Measurements from ENCODE around the gene MRPS22.
A peak's percentile ranks its signal among the peaks of the same experiment; 100 is the strongest.
"Not testable (repeated sequence)": the region's sequence is repeated elsewhere in the genome, so short reads cannot be mapped to it uniquely, and the experiment has no call there.

The MRPS22 gene

DNA sequence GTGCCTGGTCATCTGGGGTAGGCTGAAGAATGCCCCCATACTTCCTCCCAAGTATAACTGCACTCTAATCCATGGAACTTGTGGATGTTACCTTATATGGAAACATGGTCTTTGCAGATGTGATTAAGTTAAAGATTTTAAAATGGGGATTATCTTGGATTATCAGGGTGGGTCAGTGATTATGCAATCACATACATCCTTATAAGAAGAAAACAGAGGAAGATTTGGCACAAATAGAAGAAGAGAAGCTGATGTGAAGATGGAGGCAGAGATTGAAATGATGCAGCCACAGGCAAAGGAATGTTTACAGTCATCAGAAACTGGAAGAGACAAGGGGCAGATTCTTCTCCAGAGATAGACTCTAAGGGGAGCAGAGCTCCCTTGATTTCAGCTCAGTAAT is 1.8 kb upstream of the MRPS22 start:
- DNase-seq: no peak

DNA sequence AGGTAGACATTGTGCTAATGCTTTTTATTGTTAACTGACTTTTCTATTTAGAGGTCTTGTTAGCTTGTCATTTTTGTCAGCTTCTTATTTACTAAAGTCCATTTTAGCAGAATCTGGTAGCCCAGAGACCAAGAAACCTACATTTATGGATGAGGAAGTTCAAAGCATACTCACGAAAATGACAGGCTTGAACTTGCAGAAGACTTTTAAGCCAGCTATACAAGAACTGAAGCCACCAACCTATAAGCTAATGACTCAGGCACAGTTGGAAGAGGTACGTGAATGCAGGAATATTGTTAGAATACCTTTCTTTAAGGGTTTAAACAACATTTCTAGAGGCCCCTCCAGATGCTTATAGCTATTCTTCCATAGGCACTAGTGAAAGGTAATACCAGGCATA is 3.0 kb downstream of the MRPS22 start:
- DNase-seq: no peak

DNA sequence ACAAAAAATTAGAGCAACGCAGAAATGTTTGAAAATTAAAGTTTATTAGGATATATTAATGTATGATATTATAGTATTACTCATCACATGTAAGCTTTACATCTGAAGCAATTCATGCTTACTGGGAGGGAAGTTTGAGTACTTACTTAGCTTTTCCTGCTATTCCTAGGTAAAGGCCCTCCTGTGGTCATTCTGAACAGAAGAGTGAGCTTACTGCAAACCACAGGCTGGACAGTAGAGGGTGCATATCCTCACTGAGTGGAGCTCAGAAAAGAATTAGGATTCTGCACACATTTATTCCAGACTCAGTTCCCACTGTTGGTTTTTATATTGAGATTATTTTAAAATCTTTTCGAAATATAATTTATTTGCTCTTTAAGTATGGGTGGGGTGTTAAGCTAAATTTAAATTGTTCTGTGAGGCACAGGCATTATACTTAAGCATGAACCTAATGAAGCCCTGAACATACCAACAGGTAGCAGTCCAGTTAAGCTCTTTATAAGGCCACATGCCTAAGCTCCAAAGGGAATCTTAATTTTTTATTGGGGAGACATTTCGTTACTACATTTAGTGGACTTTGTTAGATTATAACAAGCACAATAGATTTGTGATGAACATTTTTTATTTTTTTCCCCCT is 10.2 kb downstream of the MRPS22 start:
- peak; percentile 44 to 63 for DNase-seq

DNA sequence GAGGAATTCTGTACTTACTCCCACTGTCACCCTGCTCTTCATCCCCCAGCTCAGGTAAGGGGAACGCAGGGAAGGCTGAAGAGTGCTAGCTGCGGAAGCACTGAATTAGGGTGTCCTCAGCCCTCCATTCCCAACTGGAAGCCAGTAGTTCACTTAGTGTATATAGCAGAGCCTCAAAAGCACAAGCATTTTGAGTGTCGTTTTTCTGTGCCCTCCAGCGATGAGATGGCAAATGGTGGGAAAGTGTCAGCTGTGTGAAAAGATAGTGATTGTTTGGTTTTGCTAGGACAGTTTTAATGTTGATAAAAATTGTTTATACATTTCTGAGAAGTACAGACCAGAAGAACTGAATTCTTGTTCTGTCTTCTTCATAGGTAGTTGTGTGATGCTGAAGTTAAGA is 10.8 kb downstream of the MRPS22 start:
- no peak for DNase-seq

DNA sequence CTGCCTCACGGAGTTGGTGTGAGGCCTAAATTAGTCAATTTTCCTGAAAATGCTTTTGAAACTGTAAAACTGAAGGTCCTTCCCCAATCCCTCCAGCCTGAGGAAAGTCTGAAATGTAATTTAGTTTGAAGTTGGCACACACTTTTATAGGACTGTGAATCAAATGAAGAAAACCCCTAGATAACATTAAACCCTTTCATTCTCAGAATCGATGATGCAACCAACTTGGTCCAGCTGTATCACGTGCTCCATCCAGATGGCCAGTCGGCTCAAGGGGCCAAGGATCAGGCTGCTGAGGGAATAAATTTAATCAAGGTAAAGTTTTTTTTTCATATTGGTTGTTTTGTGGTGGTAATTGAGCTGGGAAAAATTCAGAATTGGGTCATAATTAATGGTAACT is 11.7 kb downstream of the MRPS22 start:
- no peak for DNase-seq

DNA sequence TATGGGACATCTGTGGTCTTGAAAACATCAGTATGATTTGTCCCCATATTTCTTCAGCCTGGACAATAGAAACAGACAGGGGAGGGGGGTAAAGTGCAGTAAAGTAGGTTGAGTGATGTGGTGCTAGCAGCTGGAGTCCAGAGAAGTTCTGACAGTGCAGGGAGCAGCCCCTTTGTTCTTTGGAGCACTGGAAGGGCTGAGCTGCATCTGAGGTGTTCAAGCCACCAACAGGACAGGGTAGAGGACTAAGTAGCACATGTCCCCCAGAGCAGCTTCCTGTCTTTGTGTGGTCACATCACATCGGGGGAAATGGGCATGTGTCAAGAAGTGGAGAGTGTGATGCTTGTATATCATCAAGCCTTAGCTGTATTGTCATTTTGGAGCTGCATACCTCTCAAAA is 12.1 kb downstream of the MRPS22 start:
- DNase-seq: no peak

DNA sequence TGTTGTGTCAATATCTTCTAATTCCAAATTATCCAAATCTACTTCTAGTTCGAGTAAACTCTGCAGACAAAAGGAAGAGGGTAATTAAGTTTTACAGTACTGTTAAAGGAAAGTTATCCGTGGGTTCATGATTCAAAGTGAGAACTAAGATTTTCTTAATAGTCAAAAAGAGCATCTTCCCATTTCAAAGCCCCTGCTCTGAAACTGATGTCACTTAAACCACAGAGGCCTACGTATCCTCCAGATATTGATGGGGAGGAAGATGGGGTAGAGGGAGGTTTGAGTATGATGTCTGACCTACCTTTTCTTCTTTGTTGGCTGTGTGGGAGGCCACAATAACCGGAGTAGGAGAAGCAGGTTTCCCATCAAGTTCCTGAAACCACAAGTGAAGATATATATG is 14.1 kb downstream of the MRPS22 start:
- no peak for DNase-seq

DNA sequence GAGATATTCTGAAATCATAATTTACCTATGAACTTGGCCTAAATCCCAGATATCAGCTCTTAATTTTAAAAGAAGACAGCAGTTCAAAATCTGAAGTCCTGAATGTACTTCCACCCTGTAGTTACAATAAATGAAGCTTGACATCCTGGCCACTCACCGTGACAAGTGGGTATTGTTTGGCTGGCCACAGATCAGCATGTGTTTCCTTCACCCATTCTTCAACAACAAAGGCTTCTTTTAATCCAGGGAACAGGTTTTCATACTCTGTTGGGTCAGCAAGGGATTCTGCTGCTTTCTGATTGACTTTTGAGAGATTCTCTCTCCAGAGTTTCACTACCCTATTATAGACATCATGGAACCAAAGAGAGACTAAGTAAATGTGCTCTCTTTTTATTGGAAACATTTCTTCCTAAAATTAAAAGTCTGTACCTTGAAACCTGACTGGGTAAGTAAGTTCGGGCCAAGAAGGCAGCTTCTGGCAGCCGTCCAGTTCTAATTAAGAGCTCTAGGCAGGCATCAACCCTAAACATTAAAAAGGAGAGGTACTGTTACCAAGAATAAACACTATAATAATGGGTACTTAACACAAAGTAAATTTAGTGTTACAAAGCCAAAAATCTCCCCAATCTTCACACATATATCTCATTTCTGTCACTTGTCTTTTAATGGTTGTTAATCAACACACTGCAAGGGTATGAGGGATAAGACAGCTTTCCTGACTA is 15.2 kb downstream of the MRPS22 start:
- DNase-seq: no peak

DNA sequence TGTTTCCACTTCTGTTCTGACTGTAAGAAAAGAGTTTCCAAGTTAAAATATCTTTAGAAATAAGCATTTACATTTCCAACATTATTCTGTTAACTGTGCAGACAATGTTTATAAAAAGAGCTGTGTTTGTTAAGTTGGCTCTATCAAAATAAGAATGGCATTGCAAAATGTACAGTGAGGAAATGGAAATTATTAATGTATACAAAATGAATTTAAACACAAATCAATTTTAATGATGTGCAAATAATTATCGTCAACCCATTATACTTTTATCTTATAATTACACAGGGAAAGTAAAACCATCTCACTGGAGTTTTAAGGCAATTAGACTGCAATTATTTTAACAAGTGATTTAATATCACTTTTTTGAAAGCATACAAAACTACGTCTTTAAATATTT is 17.5 kb downstream of the MRPS22 start:
- no peak for DNase-seq

DNA sequence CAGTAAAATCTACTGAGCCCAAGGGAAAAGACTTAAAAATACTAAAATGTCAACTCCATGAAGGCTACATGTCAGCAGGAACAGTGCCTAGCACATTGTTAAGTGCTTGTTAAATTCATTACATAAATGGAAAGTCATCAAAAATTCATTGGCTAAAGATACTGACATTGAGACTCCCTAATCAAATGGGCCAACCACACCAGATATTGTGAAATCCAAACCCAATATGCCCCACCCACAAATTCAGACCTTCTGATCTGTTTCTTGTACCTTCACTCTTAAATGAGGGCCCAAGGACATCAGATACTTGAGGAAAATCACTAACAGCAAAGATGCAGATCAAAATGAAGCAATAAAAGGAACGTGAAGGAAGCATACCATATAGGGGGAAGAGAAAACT is 20.7 kb downstream of the MRPS22 start:
- no peak for DNase-seq

DNA sequence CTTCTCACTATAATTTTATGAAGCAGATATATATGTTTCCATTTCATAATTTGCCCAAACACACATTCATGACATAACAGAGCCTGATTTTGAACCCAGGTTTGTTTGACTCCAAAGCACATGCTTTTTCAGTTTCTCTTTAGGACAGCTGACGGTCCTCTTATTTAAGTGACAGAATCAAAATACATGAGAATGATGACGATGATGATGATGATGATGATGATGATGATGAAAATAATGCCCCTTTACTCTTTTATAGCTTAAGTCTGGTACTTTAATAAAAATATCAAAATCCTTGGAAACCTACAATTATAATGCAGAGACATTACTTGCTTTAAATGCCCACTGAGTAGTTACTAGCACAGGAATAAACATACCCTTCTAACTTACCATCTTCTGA is 30.3 kb downstream of the MRPS22 start:
- DNase-seq: no peak

DNA sequence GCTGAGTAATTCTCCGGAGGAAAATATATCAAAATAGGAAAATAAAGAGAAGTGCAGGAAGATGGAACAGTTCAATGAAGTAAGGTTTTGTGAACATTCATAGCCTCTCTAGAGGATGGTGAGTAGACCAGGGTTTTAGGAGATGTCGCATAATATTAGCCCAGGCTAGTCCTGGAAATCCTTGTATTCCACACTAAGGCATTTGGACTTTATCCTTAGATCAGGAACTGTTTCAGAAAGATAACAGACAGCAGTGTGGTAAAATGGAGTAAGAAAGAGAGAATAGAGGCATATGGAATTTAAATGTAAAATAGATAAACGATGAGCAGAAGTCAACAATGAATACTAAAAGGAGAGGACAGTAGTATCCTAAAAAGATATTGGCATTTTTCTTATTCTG is 33.6 kb downstream of the MRPS22 start:
- DNase-seq: no peak

DNA sequence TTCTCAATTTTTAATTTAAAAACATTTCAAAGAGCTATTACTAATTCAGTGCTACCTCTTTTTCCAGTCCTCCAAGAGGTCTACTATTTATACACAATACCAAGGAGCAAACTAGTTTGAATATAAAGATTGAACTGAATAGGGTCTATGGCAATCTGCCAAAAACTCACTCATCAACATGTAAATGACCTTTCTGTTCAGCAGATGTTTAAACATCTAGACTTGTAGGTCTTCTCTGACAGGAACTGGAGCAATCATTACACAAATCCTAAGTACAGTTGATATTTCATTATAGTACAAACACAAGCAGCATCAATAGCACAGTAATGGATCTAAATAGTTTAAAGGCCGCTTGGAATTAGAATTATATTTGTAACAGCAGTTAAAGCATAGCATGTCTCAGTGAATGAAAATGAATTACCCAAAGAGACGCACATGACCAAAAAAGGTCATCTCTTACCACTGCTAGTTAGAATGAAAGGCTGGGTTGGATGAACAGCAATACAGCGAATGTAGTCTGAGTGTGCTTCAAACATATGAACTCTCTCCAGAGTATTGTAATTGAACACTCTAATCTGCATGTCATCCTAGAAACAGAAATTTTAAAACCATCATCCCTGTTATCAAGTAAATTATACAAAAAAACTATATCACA is 34.9 kb downstream of the MRPS22 start:
- DNase-seq: no peak

DNA sequence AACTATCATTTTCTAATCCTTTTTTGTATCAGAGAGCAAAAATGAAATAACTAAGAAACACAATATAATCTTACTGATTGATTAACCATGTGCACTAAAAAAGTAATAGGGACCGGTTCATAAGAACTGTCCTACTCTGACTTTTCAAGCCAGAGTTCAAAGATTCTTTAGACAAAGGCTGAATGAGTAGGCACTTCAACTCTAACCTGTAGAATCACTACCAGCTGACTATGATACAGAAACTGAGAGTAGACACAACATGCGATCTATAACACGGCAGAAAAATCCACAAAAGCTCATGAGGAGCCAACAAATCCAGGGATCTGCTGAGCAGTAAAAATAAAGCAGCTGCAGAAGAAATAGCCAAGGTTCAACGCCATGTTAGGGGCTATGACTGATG is 36.8 kb downstream of the MRPS22 start:
- DNase-seq: no peak

DNA sequence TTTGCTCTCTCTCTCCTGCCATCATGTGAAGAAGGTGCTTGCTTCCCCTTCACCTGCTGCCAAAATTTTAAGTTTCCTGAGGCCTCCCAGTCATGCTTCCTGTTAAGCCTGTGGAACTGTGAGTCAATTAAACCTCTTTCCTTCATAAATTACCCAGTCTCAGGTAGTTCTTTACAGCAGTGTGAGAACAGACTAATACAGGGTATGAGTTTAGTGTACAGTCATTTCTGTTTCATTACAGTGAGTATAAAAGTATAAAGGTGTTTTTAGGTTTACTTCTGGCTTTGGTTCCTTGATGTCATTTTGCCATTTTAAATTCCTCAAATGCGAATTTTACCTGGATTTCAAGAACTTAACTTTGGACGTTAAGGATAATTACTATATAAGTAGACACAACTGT is 38.5 kb downstream of the MRPS22 start:
- DNase-seq: not testable (repeated sequence)

DNA sequence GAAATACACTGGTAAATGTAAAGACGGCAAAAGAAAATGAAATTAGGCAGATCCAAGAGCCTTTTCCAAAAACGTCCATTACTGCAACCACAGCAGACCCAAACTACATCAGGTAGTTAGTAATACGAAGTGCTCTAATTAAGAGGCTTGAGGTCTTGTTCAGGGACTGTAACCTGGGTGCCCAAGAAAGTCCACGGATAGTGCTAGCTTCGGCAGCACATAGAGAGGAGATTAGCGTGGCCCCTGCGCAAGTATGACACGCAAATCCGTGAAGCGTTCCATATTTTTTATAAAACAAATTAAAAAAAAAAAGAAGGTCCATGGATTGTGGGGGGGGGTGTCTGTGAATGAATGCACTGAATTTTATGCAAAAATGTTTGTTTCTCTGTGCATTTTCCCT is 44.3 kb downstream of the MRPS22 start:
- no peak for DNase-seq

DNA sequence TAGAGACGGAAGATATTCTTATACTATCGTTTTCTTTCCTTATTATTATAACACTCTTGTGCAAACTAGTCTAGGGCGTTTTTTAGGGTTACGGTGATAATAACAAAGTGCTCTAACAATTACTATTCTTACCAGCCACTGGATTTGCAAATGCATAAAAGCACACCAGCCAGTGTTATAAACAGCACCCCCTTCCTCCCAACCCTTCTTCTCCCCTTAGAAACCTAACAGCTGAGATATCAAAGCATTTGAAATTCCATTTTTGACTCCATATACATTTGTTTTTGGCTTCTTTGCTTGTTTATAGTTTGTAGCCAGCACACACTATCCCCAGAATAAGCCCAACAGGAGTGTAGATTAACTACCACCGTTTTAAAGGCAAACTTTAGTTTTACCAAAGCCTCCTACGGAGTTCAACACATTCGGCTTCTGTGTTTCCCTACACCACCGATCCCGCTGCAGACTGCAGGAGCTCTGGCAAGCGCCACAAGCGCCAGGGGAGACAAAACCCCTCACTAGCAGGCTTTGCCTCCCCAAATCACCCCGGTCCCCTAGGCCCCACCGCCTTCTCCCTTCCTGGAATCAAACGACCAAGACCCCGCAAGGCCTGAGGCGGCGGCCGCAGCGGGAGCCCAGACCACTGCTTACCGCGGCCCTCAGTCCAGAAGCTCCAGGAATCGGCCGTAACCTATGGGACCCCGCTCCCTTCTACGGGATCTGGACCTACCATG is 45.2 kb downstream of the MRPS22 start:
- DNase-seq: peak; percentile 12 to 45

DNA sequence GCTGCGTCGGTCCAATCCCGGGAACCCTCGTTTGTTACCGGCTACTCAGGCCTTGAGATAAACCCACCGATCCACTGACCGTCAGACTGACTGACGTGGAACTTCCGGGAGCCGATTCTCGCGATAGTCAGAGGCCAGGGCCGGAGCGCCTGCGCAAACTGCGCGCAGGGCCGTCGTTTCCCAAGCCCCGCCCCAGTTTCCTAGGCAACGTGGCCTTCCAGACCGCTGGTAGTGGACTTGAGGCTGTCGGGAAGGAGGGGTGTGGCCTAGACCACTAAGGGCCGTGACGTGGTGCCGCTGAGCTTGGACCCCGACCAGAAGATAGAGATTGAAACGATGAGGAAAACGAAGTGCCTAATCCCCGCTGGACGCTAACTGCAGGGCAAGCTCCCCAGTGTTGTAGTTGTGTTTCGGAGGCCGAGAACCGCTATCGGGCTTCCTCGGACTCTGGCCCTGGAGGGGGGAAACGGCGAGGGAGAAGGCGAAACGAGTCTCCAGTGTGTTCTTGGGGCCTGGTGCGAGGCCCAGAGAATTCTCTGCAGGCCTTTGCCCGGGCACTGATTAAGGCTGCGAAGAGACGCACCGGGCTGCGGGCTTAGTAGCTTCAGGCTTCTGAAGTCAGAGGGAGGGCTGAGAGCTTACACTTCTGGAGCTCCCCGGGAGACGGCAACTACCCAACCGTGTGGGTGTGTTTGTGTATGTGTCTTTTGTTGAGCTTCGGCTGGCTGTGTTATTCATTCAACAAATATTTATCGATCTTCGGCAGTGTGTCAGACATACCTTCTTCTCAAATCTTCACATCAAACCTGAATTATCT is 45.9 kb downstream of the MRPS22 start, which contains the start of gene COPB2:
COPB2 (minus strand) TSS at position 96 of the 817 bp plus-strand sequence. CDS start 97 bp downstream, outside the sequence.
- peak; percentile 96 for DNase-seq

DNA sequence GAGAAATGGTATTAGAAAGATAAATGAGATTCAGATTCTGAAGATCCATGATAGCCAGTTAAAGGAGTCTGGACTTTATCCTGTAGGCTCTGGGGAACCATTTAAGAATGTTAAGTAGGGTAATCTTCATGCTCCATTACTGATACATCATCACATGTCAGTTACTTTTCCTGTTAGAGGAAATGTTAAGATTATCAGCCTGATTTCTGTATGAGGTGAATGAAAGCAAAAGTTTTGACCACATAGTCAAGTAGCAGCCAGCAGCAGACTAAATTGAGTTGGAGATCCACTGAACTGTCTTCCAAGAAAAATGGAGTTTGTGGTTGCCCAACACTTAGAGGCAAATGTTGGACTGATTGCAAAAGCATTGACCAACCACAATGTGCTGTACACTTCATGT is 50.3 kb downstream of the MRPS22 start:
- DNase-seq: no peak

DNA sequence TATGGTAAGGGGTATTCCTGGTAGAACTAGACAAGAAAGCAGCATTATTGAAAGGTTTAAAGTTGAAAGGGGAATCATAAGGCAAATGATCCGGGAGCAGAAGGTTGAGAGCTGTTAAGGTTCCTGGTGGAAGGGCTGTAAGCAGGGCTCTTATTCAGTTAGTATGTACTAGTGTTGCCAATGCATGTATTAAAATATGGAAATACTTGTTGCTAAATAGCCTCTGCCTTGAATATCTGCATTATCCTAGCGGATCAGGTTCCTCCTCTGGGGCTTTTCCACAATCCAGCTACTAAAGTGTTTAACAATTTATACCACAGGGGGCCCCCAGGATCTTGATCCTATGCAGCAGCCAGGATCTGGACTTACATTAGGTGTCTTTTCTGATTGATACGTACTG is 52.9 kb downstream of the MRPS22 start:
- DNase-seq: no peak

DNA sequence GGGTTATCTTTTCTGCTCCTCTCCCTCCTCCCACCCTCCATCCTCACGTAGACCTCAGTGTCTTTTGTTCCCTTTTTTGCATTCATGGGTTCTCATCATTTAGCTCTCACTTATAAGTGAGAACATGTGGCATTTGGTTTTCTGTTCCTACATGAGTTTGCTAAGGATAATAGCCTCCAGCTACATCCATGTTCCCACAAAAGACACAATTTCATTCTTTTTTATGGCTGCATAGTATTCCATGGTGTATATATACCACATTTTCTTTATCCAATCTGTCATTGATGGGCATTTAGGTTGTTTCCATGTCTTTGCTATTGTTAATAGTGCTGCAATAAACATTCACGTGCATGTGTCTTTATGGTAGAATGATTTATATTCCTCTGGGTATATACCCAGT is 57.3 kb downstream of the MRPS22 start:
- DNase-seq: not testable (repeated sequence)

Measured in Kasumi-1 (cell line).